HG03565 (cell line): ENCODE measurements around the gene CCDC192.
A peak's percentile ranks its signal among the peaks of the same experiment; 100 is the strongest.
"Not testable (repeated sequence)": the region's sequence is repeated elsewhere in the genome, so short reads cannot be mapped to it uniquely, and the experiment has no call there.

Source experiments
- ATAC-seq: cut with Tn5 transposase; IDR thresholded peaks from one replicate; pipeline ENCODE4 v1.9.1; 2021; ENCODE audit warnings: mild to moderate bottlenecking, moderate library complexity; ENCODE audit not compliant: unreplicated experiment

Gene CCDC192

GRCh38 chr5:127839496-127840197 lies 136.5 kb downstream of the CCDC192 start:
- peak; percentile 55 for ATAC-seq

- ATAC-seq, result peak; percentile 63
Measured at GRCh38 chr5:127840198-127840524, 137.0 kb downstream of the CCDC192 start.

- ATAC-seq, result no peak
Measured at GRCh38 chr5:127840809-127841208, 137.6 kb downstream of the CCDC192 start.

GRCh38 chr5:127844581-127845021 lies 141.4 kb downstream of the CCDC192 start:
- ATAC-seq, result no peak

GRCh38 chr5:127846884-127847283 lies 143.7 kb downstream of the CCDC192 start:
- no peak for ATAC-seq

GRCh38 chr5:127847641-127848040 lies 144.4 kb downstream of the CCDC192 start:
- not testable (repeated sequence) for ATAC-seq

- no peak for ATAC-seq
Measured at GRCh38 chr5:127848098-127848497, 144.9 kb downstream of the CCDC192 start.

GRCh38 chr5:127849408-127849807 lies 146.2 kb downstream of the CCDC192 start:
- ATAC-seq, result no peak

GRCh38 chr5:127849891-127850290 lies 146.7 kb downstream of the CCDC192 start:
- no peak for ATAC-seq

GRCh38 chr5:127851964-127852363 lies 148.8 kb downstream of the CCDC192 start:
- no peak for ATAC-seq

- no peak for ATAC-seq
Measured at GRCh38 chr5:127854520-127854919, 151.3 kb downstream of the CCDC192 start.

GRCh38 chr5:127856292-127856691 lies 153.1 kb downstream of the CCDC192 start:
- ATAC-seq, result no peak

- no peak for ATAC-seq
Measured at GRCh38 chr5:127858116-127858784, 155.1 kb downstream of the CCDC192 start.

GRCh38 chr5:127860291-127860690 lies 157.1 kb downstream of the CCDC192 start:
- ATAC-seq, result no peak

GRCh38 chr5:127863161-127863560 lies 160.0 kb downstream of the CCDC192 start:
- ATAC-seq, result no peak

GRCh38 chr5:127863610-127864395 lies 160.6 kb downstream of the CCDC192 start:
- no peak for ATAC-seq

- ATAC-seq, result no peak
Measured at GRCh38 chr5:127864511-127864910, 161.3 kb downstream of the CCDC192 start.

GRCh38 chr5:127865273-127865672 lies 162.1 kb downstream of the CCDC192 start:
- ATAC-seq, result no peak

GRCh38 chr5:127867022-127867783 lies 164.0 kb downstream of the CCDC192 start:
- no peak for ATAC-seq

GRCh38 chr5:127870914-127871313 lies 167.7 kb downstream of the CCDC192 start:
- peak; percentile 41 for ATAC-seq
